HCT116 (cell line): ENCODE data around the gene LRRC9. TPM values are rescaled to one million over a fixed set of nuclear protein-coding genes. Genes with fewer than 3 reads are reported as not detected.
A peak's percentile ranks its signal among the peaks of the same experiment; 100 is the strongest.

Source experiments
- ATAC-seq: fragments of 200-7000 bp; cut with Tn5 transposase; 2 replicates; pipeline ENCODE4 v1.9.1; 2020; ENCODE audit warnings: mild to moderate bottlenecking, moderate library complexity
- BruUV-seq: library from RNA; stranded (reverse); fragments of 400-500 nt; replicated peaks from 2 replicates; lab custom pipeline; 2021; lab: Mats Ljungman, UMichigan
- CTCF ChIA-PET: fragments of 300-600 bp; sonication (Branson Sonifier 250); formaldehyde crosslinking; loops from one replicate; lab custom pipeline; 2021; ENCODE audit warnings: antibody characterized with exemption; lab: Charles Lee
- POLR2A ChIA-PET: fragments of 300-600, 350-600 bp; sonication (Branson Sonifier 250); formaldehyde crosslinking; loops from one replicate; lab custom pipeline; 2021; ENCODE audit warnings: antibody characterized with exemption; lab: Charles Lee
- RAD21 ChIA-PET, 2 experiments: fragments of 300-600 bp; sonication (Branson Sonifier 250); formaldehyde crosslinking; loops; one replicate each; lab custom pipeline; 2023; ENCODE audit warnings: low total read pairs in 2 of 2; ENCODE audit not compliant: uncharacterized antibody in 2 of 2, unreplicated experiment in 2 of 2, low non-redundant PET in 1 of 2; lab: Charles Lee
- DNase-seq: peaks from one replicate; pipeline ENCODE4 v3.0.0-alpha.2; 2010; ENCODE audit warnings: low read depth, low spot score
- H2AFZ ChIP-seq: fragments of 200-600 bp; shearing (Covaris generic), sonication (generic); 2 replicates; pipeline ENCODE4 v1.6.1; 2017; ENCODE audit warnings: low read depth, mixed run types, mixed read lengths, antibody characterized with exemption, low read length; ENCODE audit not compliant: poor library complexity, severe bottlenecking
- H3K27ac ChIP-seq: 2 replicates; pipeline ENCODE4 v1.5.1; 2012; ENCODE audit warnings: low read depth, low read length
- H3K27me3 ChIP-seq: fragments of 200-600 bp; sonication (generic); 2 replicates; pipeline ENCODE4 v1.6.1; 2016; ENCODE audit warnings: mixed run types, low read length, mixed read lengths; ENCODE audit not compliant: insufficient read depth
- H3K36me3 ChIP-seq, 2 experiments: fragments of 200-500 bp in 1 of 2; fragments of 200-600 bp in 1 of 2; sonication (Bioruptor generic) in 1 of 2; sonication (generic) in 1 of 2; 2 replicates each; pipeline versions ENCODE4 v1.5.1 to v1.6.1; 2014 to 2016; ENCODE audit warnings: low read length in 2 of 2, inconsistent platforms in 1 of 2, mixed read lengths in 1 of 2, mixed run types in 1 of 2; ENCODE audit not compliant: insufficient read depth in 2 of 2, control insufficient read depth in 1 of 2
- H3K4me1 ChIP-seq, 2 experiments: fragments of 200-600 bp in 1 of 2; sonication (generic) in 1 of 2; 2 replicates each; pipeline versions ENCODE4 v1.5.1 to v1.6.1; 2012 to 2017; ENCODE audit warnings: low read length in 2 of 2, inconsistent platforms in 1 of 2, mild to moderate bottlenecking in 1 of 2, mixed read lengths in 1 of 2, mixed run types in 1 of 2, moderate library complexity in 1 of 2; ENCODE audit not compliant: insufficient read depth in 2 of 2, control insufficient read depth in 1 of 2
- H3K4me2 ChIP-seq: fragments of 200-600 bp; sonication (generic); 2 replicates; pipeline ENCODE4 v1.6.1; 2017; ENCODE audit warnings: mixed run types, low read length, mixed read lengths
- H3K4me3 ChIP-seq, 2 experiments: fragments of 200-600 bp in 1 of 2; sonication (generic) in 1 of 2; replicated peaks in 1 of 2; 2 replicates each; pipeline ENCODE4 v1.5.1; 2011 to 2016; ENCODE audit warnings: low read length in 2 of 2, control low read depth in 1 of 2, low read depth in 1 of 2, mild to moderate bottlenecking in 1 of 2, mixed read lengths in 1 of 2, mixed run types in 1 of 2
- H3K79me2 ChIP-seq: fragments of 200-600 bp; sonication (generic); 2 replicates; pipeline ENCODE4 v1.6.1; 2017; ENCODE audit warnings: mild to moderate bottlenecking, mixed run types, low read length, moderate library complexity, mixed read lengths; ENCODE audit not compliant: insufficient read depth
- H3K9ac ChIP-seq: fragments of 200-600 bp; sonication (generic); 2 replicates; pipeline ENCODE4 v1.6.1; 2016; ENCODE audit warnings: low read length, mixed read lengths
- H3K9me2 ChIP-seq: fragments of 200-600 bp; sonication (generic), shearing (Covaris generic); 2 replicates; pipeline ENCODE4 v1.6.1; 2017; ENCODE audit warnings: mixed run types, mild to moderate bottlenecking, moderate library complexity; ENCODE audit not compliant: insufficient read depth
- H3K9me3 ChIP-seq, 2 experiments: fragments of 200-500 bp in 1 of 2; fragments of 200-600 bp in 1 of 2; sonication (Bioruptor generic) in 1 of 2; sonication (generic) in 1 of 2; 2 replicates each; pipeline ENCODE4 v1.6.1; 2014 to 2017; ENCODE audit warnings: low read length in 2 of 2, mixed read lengths in 2 of 2, inconsistent platforms in 1 of 2, low read depth in 1 of 2, mild to moderate bottlenecking in 1 of 2, mixed run types in 1 of 2, moderate library complexity in 1 of 2; ENCODE audit not compliant: control insufficient read depth in 1 of 2, insufficient read depth in 1 of 2
- H4K20me1 ChIP-seq: fragments of 200-600 bp; sonication (generic), shearing (Covaris generic); 2 replicates; pipeline ENCODE4 v1.6.1; 2017; ENCODE audit warnings: mixed run types, mild to moderate bottlenecking, moderate library complexity; ENCODE audit not compliant: insufficient read depth
- ATF3 ChIP-seq: IDR thresholded peaks from 2 replicates; pipeline ENCODE4 v1.6.1; 2012
- CBX3 ChIP-seq: IDR thresholded peaks from 2 replicates; pipeline ENCODE4 v1.6.1; 2012; ENCODE audit warnings: low read depth
- CEBPB ChIP-seq: IDR thresholded peaks from 2 replicates; pipeline ENCODE4 v1.6.1; 2012; ENCODE audit warnings: low read depth
- EZH2phosphoT487 ChIP-seq: fragments of 200-600 bp; IDR thresholded peaks from 2 replicates; pipeline ENCODE4 v1.6.1; 2018; ENCODE audit warnings: antibody characterized with exemption, borderline replicate concordance
- SP1 ChIP-seq: IDR thresholded peaks from 2 replicates; pipeline ENCODE4 v1.6.1; 2012; ENCODE audit warnings: low read depth
- SRF ChIP-seq: IDR thresholded peaks from 2 replicates; pipeline ENCODE4 v1.6.1; 2012; ENCODE audit warnings: low read depth
- TCF7L2 ChIP-seq: IDR thresholded peaks from 2 replicates; pipeline ENCODE4 v1.7.0; 2011; ENCODE audit warnings: borderline replicate concordance, inconsistent platforms; ENCODE audit not compliant: insufficient read depth, insufficient read length; ENCODE audit errors: extremely low read depth
- ZNF274 ChIP-seq: fragments of 200-500 bp; sonication (Bioruptor generic); IDR thresholded peaks from 2 replicates; pipeline ENCODE4 v1.6.1; 2014; ENCODE audit warnings: mild to moderate bottlenecking, low read depth, low read length, inconsistent platforms
- intact Hi-C: fragments of 100-400 bp; cut with micrococcal nuclease; formaldehyde crosslinking; loops from 2 replicates; pipeline ENCODE4 v1.10.0; 2022
- total RNA-seq: library from RNA; stranded (reverse); gene quantifications from one replicate; pipeline ENCODE4 v1.2.1, GENCODE V29; 2021; ENCODE audit not compliant: unreplicated experiment
- TF ChIP-seq, protein P1 (sequence below): IDR thresholded peaks from 2 replicates; pipeline ENCODE4 v1.6.1; 2011; ENCODE audit warnings: mild to moderate bottlenecking, low read length, moderate library complexity; ENCODE audit not compliant: insufficient replicate concordance; ENCODE audit errors: extremely low read depth

LRRC9 gene
- total RNA-seq, 1 experiment from 2014 or later: not detected

DNA sequence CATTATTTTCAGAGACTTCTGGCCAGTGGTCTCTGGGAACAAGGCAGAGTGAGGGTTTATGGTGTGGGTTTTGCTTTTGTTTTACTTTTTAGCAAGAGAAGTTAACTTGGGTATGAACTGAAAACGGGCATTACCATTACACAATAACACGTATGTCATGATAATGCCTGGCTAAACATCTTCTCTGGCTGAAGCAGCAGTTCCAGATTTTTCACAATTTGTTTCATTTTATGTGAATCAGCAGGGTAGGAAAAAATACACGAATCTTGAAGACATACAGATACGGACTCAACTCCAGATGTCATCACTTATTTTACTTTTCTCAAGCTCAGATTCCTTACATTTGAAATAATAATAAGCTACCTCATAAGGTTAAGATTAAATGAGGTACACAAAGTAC lies 169.3 kb downstream of the LRRC9 start (continued):
- TF ChIP-seq, protein P1, sequence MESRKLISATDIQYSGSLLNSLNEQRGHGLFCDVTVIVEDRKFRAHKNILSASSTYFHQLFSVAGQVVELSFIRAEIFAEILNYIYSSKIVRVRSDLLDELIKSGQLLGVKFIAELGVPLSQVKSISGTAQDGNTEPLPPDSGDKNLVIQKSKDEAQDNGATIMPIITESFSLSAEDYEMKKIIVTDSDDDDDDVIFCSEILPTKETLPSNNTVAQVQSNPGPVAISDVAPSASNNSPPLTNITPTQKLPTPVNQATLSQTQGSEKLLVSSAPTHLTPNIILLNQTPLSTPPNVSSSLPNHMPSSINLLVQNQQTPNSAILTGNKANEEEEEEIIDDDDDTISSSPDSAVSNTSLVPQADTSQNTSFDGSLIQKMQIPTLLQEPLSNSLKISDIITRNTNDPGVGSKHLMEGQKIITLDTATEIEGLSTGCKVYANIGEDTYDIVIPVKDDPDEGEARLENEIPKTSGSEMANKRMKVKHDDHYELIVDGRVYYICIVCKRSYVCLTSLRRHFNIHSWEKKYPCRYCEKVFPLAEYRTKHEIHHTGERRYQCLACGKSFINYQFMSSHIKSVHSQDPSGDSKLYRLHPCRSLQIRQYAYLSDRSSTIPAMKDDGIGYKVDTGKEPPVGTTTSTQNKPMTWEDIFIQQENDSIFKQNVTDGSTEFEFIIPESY: no peak
- TF ChIP-seq SRF (no peak), EZH2phosphoT487 (no peak), CEBPB (no peak), ATF3 (no peak), TCF7L2 (no peak)

DNA sequence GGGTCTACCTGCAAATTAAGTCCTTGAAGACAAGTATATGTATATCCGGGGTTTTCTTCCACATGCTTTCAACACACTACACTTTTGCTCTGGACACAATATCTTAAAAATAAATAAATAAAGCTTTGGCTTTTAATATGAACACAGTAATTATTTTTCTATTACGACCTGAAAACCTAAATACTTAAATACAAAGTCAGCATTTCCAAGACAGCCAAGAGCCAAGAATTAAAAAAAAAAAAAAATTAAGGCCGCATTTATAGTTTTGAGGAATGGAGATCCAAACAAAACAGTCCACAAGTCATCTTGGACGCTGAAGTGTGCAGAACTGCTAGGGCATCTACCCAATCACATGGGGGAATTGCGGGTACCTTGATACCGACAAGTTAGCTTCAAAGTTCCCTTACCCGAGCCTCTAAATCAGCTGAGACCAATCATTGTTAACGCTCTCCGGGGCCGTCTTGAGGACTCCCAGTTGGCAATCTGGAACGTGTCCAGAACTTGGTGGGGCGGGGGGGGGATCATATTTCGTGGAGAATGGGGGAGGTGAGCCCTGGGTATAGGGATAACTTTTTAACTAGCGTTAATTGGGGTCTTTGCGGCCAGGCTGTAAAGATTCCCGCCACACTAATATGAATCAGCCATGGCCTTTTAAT lies 171.0 kb downstream of the LRRC9 start:
- DNase-seq: peak; percentile 37
- CTCF ChIA-PET: interaction anchor here (0.6 kb wide), 1 partner anchor 1304 kb away, joined by 3 read pairs; no protein-coding TSS in a partner anchor
- TSS peak; percentile 82 for BruUV-seq

More for the DNA sequence above, 171.0 kb downstream of the LRRC9 start:
- peak; percentile 37 for TF ChIP-seq TCF7L2
- TF ChIP-seq ZNF274: no peak
- peak; percentile 17; the same call in 1 of the 2 replicates for TF ChIP-seq SP1
- no peak for TF ChIP-seq CBX3
- TF ChIP-seq, all 23 proteins: peak for 2
- Histone ChIP-seq H3K4me3 (peak overlapping the region; percentile 67 to 75), H3K27ac (peak overlapping the region; percentile 96), H3K79me2 (peaks cover 39% of the 10 kb centered on the region), H3K4me1 (peaks cover 12 to 24% of the 10 kb centered on the region in 2 experiments), H3K9me3 (no peaks in the 10 kb centered on the region), H3K9me2 (no peaks in the 10 kb centered on the region), H3K27me3 (no peaks in the 10 kb centered on the region), H3K9ac (peak overlapping the region; percentile 90), H3K4me2 (peak overlapping the region; percentile 89), H3K36me3 (no peaks in the 10 kb centered on the region), H4K20me1 (no peaks in the 10 kb centered on the region), H2AFZ (peak overlapping the region; percentile 40)
- RAD21 ChIA-PET: interaction anchor here in 1 of 2 experiments (0.6 kb wide), 1 partner anchor 1661 kb away, joined by 4 read pairs; no protein-coding TSS in a partner anchor
- ATAC-seq: peak; percentile 42
- POLR2A ChIA-PET: interaction anchor here (0.6 to 0.7 kb wide), 2 partner anchors 19 to 143 kb away, joined by 3 to 5 read pairs; no protein-coding TSS in a partner anchor
- intact Hi-C loops: loop anchor here (2.0 kb wide), 1 partner anchor 74 kb away; the partner anchor contains the start of gene DHRS7
